Motor neuron (in vitro differentiated cells): ENCODE results near the gene C6orf62. TPM values are rescaled to one million over a fixed set of nuclear protein-coding genes. Genes with fewer than 3 reads are reported as not detected.
"Not testable (repeated sequence)": the region's sequence is repeated elsewhere in the genome, so short reads cannot be mapped to it uniquely, and the experiment has no call there.

Source experiments
- ATAC-seq, 8 experiments: fragments of 200-7000 bp; cut with Tn5 transposase; replicated peaks in 6 of 8; 2 replicates each; pipeline ENCODE4 v1.8.0; 2021; ENCODE audit warnings: mild to moderate bottlenecking in 8 of 8, moderate library complexity in 8 of 8
- H3K27ac ChIP-seq, 2 donors: fragments of 250-450 bp; sonication (Bioruptor Pico); 2 replicates each; pipeline ENCODE4 v1.9.0; 2021; ENCODE audit warnings: antibody characterized with exemption in 2 of 2, mild to moderate bottlenecking in 2 of 2, moderate library complexity in 1 of 2
- H3K4me1 ChIP-seq, 2 donors: fragments of 250-450 bp; sonication (Bioruptor Pico); replicated peaks in 1 of 2; 2 replicates each; pipeline ENCODE4 v1.6.1; 2021; ENCODE audit warnings: antibody characterized with exemption in 2 of 2, mild to moderate bottlenecking in 2 of 2, moderate library complexity in 1 of 2
- H3K4me3 ChIP-seq, 5 donors: fragments of 250-450 bp; sonication (Bioruptor Pico); 2 replicates each; pipeline ENCODE4 v1.9.0; 2021; ENCODE audit warnings: antibody characterized with exemption in 5 of 5, mild to moderate bottlenecking in 5 of 5, moderate library complexity in 4 of 5
- WGBS, 10 experiments: fragments of 450-650 bp; shearing (Covaris generic); methylation state at CpG; one replicate each; pipeline ENCODE4 v1.0.0; 2022; 5-methylcytosine and 5-hydroxymethylcytosine counted together
- in situ Hi-C, 9 experiments: fragments of 400-800 bp; cut with MboI; loops; one replicate each; pipeline ENCODE4 v1.15.0; 2021; ENCODE audit warnings: low sequenced_read_pairs in 9 of 9, low pct_unique_long_range_greater_than_20kb in 2 of 9; ENCODE audit not compliant: unreplicated experiment in 9 of 9
- total RNA-seq, 8 experiments: library from RNA; unstranded; fragments of 300-600 nt; gene quantifications; 2 replicates each; pipeline versions ENCODE4 v1.2.3 to v1.2.4, GENCODE V29; 2022

Gene C6orf62
- total RNA-seq: 100 to 1,000 TPM; 103 to 170 (median 129) TPM

GRCh38 chr6:24719125-24719971, at the start of gene C6orf62:
C6orf62 (minus strand) TSS chr6:24719154; CDS start chr6:24718668, 486 bp downstream.
- in situ Hi-C loops: no loop called here
- Histone ChIP-seq H3K27ac (peak within 1 kb of the TSS; percentile 96 to 98), H3K4me3 (peak within 1 kb of the TSS; percentile 85 to 100 (median 93)), H3K4me1 (peaks cover 7 to 35% of the 10 kb centered on the region in 2 donors)
- WGBS, 10 experiments: 0 to 4% (median 0%) methylated on average over 1 to 11 of the region's 25 CpGs; no CpG with 5 or more reads in 1 of the 10 experiments
- no peak for ATAC-seq

DNA sequence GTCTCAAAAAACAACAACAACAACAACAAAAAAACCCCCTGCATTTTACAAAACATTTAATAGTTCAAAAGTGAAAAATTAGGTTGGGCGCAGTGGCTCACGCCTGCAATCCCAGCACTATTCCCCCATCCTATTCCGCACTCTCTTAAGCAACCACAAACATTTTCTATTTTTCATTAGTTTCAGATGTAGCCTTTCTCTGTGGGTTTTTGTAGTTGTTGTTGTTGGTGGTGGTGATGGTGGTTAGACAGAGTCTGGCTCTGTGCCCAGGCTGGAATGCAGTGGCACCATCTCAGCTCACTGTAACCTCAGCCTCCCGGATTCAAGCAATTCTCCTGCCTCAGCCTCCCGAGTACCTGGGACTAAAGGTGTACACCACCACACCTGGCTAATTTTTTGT, 49.4 kb upstream of the C6orf62 start:
- H3K27ac ChIP-seq: no peak overlapping the region
- ATAC-seq: no peak
- no peak overlapping the region for H3K4me3 ChIP-seq
- 10 to 100% (median 100%) methylated on average over 1 to 4 of the region's 5 CpGs; no CpG with 5 or more reads in 6 of the 10 experiments for WGBS, 10 experiments
- H3K4me1 ChIP-seq: no peaks in the 10 kb centered on the region
- in situ Hi-C loops: no loop called here

DNA sequence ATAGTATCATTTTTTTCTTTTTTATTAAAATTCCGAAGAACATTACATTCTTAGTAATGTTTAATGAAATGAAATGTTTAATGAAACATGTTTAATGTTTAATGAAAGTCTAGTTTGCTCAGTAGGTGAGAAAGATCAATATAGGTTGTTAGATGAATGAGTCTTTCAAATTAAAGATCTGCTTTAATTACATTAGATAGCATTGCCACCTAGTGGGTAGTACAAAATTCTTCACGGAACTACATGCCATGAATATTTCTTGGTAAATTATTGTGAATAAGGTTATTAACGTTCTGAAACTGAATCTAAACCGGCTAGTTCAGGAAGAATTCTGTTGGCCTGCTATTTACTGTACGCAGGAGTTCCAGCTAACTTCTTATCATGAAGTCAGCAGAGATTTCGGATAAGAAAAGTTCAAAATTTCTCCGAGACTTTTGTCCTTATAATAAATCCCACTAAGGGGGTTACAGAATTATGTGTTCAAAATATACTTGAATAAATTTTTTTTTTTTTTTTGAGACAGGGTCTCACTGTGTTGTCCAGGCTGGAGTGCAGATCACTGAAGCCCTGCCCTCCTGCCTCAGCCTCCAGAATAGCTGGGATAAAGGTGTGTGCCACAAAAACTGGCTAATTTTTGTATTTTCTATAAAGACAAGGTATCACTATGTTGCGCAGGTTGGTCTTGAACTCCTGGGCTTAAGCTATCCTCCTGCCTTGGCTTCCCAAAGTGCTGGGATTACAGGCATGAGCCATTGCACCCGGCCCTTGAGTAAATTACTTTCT, 47.9 kb upstream of the C6orf62 start:
- H3K4me3 ChIP-seq: no peak overlapping the region
- no peaks in the 10 kb centered on the region for H3K4me1 ChIP-seq
- no peak overlapping the region for H3K27ac ChIP-seq
- in situ Hi-C loops: no loop called here
- 46 to 92% (median 78%) methylated on average over 5 to 9 of the region's 9 CpGs for WGBS, 10 experiments
- ATAC-seq: peak in 4 of 8 experiments; percentile 35 to 67 (median 60)

- ATAC-seq, H3K27ac ChIP-seq, H3K4me3 ChIP-seq, in situ Hi-C loops, H3K4me1 ChIP-seq: not testable (repeated sequence)
- 93% methylated on average over 3 of the region's 26 CpGs; no CpG with 5 or more reads in 9 of the 10 experiments for WGBS, 10 experiments
These were observed 47.0 kb upstream of the C6orf62 start for GRCh38 chr6:24765968-24766367.

DNA sequence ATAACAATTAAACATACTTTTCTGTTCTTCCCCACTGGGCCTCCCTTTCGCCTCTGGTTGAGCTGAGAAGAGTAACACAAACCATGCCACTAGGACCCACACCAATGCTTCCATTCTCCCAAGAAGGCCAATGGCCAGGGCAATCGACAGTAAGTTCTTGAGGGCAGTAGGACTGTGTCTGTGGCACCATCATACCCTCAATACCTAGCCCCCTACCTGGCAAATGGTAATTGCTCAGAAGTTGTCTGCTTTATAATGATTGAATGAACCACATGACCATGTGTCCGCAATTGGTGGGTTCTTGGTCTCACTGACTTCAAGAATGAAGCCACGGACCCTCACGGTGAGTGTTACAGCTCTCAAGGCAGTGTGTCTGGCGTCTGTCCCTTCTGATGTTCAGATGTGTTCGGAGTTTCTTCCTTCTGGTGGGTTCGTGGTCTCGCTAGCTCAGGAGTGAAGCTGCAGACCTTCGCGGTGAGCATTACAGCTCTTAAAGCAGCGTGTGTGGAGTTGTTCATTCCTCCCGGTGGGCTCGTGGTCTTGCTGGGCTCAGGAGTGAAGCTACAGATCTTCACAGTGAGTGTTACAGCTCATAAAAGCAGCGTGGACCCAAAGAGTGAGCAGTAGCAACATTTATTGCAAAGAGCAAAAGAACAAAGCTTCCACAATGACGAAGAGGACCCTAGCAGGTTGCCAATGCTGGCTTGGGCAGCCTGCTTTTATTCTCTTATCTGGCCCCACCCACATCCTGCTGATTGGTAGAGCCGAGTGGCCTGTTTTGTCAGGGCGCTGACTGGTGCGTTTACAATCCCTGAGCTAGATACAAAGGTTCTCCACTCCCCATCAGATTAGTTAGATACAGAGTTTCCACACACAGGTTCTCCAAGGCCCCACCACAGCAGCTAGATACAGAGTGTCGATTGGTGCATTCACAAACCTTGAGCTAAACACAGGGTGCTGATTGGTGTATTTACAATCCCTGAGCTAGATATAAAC, 46.2 kb upstream of the C6orf62 start:
- H3K4me1 ChIP-seq, ATAC-seq, H3K27ac ChIP-seq, in situ Hi-C loops, H3K4me3 ChIP-seq: not testable (repeated sequence)
- WGBS, 10 experiments: 73 to 100% (median 95%) methylated on average over 1 to 10 of the region's 20 CpGs

DNA sequence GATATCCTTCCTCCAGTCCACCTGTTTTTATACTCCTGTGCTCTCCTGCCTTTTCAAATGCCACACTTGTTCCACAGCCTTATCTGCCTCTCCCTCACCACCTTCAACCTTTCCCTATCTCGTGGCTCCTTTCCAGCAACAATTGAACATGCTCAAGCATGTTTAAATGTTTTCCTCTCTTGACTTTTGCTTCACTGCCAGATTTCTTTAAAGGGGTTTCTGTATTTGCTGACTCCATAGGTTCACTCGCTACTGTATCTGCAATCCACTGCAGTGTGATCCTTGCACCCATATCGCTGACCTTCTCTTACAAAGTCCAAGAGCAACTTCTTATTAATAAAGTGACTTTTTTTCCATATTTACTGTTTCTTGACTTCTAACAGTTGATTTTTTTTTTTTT, 44.6 kb upstream of the C6orf62 start:
- H3K27ac ChIP-seq: no peak overlapping the region

GRCh38 chr6:24761851-24762250, 42.9 kb upstream of the C6orf62 start:
- Histone ChIP-seq H3K4me1 (no peaks in the 10 kb centered on the region), H3K4me3 (no peak overlapping the region), H3K27ac (no peak overlapping the region)
- in situ Hi-C loops: no loop called here
- no peak for ATAC-seq

More for the DNA sequence above, 44.6 kb upstream of the C6orf62 start:
- ATAC-seq: no peak
- H3K4me3 ChIP-seq: no peak overlapping the region
- H3K4me1 ChIP-seq: no peaks in the 10 kb centered on the region
- WGBS, 10 experiments: 58 to 90% (median 80%) methylated on average over 2 to 3 of the region's 3 CpGs; no CpG with 5 or more reads in 1 of the 10 experiments
- in situ Hi-C loops: no loop called here

GRCh38 chr6:24761193-24761835, 42.4 kb upstream of the C6orf62 start:
- Histone ChIP-seq H3K27ac (no peak overlapping the region), H3K4me3 (no peak overlapping the region), H3K4me1 (no peaks in the 10 kb centered on the region)
- 44 to 100% (median 65%) methylated on average over 1 to 3 of the region's 17 CpGs; no CpG with 5 or more reads in 7 of the 10 experiments for WGBS, 10 experiments
- in situ Hi-C loops: no loop called here
- peak in 5 of 8 experiments; percentile 44 to 100 (median 89) for ATAC-seq

- Histone ChIP-seq H3K27ac (no peak overlapping the region), H3K4me1 (no peaks in the 10 kb centered on the region), H3K4me3 (no peak overlapping the region)
- in situ Hi-C loops: no loop called here
- ATAC-seq: no peak
- 87 to 100% (median 90%) methylated on average over 2 to 4 of the region's 5 CpGs; no CpG with 5 or more reads in 5 of the 10 experiments for WGBS, 10 experiments
These were observed 41.3 kb upstream of the C6orf62 start for GRCh38 chr6:24760210-24760609.

DNA sequence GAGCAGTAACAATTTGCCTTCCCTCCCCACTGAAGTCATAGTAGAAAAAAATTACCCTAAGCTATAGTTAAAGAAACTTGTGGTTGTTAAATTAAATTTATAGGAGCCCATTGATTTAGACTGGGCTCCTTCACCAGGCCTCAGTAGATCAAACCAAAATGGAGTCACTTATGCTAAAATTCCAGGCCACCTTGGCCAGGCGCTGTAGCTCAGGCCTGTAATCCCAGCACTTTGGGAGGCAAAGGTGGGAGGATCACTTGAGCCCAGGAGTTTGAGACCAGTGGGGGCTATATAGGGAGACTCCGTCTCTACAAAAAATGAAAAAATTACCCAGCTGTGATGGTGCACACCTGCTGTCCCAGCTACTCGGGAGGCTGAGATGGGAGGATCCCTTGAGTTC, 40.8 kb upstream of the C6orf62 start:
- H3K27ac ChIP-seq: no peak overlapping the region
- no peaks in the 10 kb centered on the region for H3K4me1 ChIP-seq
- in situ Hi-C loops: no loop called here
- 90 to 100% (median 100%) methylated on average over 1 to 2 of the region's 3 CpGs; no CpG with 5 or more reads in 2 of the 10 experiments for WGBS, 10 experiments
- no peak for ATAC-seq
- H3K4me3 ChIP-seq: no peak overlapping the region

GRCh38 chr6:24757611-24758010, 38.7 kb upstream of the C6orf62 start:
- no peak overlapping the region for H3K27ac ChIP-seq
- in situ Hi-C loops: no loop called here
- no peaks in the 10 kb centered on the region for H3K4me1 ChIP-seq
- ATAC-seq: no peak
- no peak overlapping the region for H3K4me3 ChIP-seq
- WGBS, 10 experiments: 78 to 100% (median 91%) methylated on average over 2 to 6 of the region's 6 CpGs; no CpG with 5 or more reads in 2 of the 10 experiments

DNA sequence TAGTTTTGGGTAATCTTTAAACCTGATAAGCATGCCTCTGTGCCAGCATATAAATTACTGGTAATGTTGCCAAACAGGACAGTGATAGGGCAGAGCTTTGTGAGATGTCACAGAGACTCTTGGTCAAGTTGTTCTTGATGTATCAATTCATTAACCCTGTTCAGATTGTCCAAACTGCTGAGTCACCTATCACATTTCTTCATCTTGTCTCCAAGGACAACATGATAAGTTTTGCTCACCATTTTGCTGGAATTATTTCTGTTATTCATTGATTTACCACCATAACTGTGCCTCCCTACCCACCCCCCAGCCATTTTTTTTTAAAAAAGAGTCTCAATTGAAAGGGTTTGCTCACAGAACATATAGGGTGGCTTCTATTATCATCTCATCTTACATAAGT, 36.3 kb upstream of the C6orf62 start:
- H3K4me3 ChIP-seq: no peak overlapping the region
- no peak overlapping the region for H3K27ac ChIP-seq
- in situ Hi-C loops: no loop called here
- H3K4me1 ChIP-seq: no peaks in the 10 kb centered on the region
- peak in 1 of 8 experiments; percentile 18 for ATAC-seq
